ENCODE measurements around the gene SULF2.

GRCh38 chr20:47777220-47777619 is 8.1 kb downstream of the SULF2 start:
- TF ChIP-seq POLR2A (IDR thresholded peaks at IDR 0.05) (no peak), CTCF (IDR thresholded peaks at IDR 0.05) (no peak)
